Panc1 (cell line): ENCODE results near the gene SNX3. TPM values are rescaled to one million over a fixed set of nuclear protein-coding genes. Genes with fewer than 3 reads are reported as not detected.

ENCODE experiments used
- ATAC-seq: fragments of 200-7000 bp; cut with Tn5 transposase; 2 replicates; pipeline ENCODE4 v1.9.1; 2020; ENCODE audit warnings: mild to moderate bottlenecking, moderate library complexity
- BruUV-seq: library from RNA; stranded (reverse); fragments of 400-500 nt; replicated peaks from 2 replicates; lab custom pipeline; 2021; lab: Mats Ljungman, UMichigan
- CTCF ChIA-PET: fragments of 300-600 bp; sonication (Branson Sonifier 250); formaldehyde crosslinking; loops from one replicate; lab custom pipeline; 2022; ENCODE audit warnings: antibody characterized with exemption; lab: Charles Lee
- POLR2A ChIA-PET: fragments of 300-600 bp; sonication (Branson Sonifier 250); formaldehyde crosslinking; loops from one replicate; lab custom pipeline; 2022; ENCODE audit warnings: antibody characterized with exemption; lab: Charles Lee
- DNase-seq: peaks from one replicate; pipeline ENCODE4 v3.0.0-alpha.2; 2010; ENCODE audit warnings: low read depth, low spot score
- H3K27ac ChIP-seq: 2 replicates; pipeline ENCODE4 v1.5.1; 2011; ENCODE audit warnings: mild to moderate bottlenecking, low read length, inconsistent platforms
- H3K27me3 ChIP-seq: fragments of 200-500 bp; sonication (Bioruptor generic); 2 replicates; pipeline ENCODE4 v1.6.0; 2014; ENCODE audit warnings: low read length, inconsistent platforms; ENCODE audit not compliant: control insufficient read depth, insufficient read depth
- H3K36me3 ChIP-seq: fragments of 200-500 bp; sonication (Bioruptor generic); 2 replicates; pipeline ENCODE4 v1.5.1; 2014; ENCODE audit warnings: inconsistent platforms, mild to moderate bottlenecking, low read length, moderate library complexity; ENCODE audit not compliant: control insufficient read depth, insufficient read depth
- H3K4me1 ChIP-seq: 2 replicates; pipeline ENCODE4 v1.5.1; 2011; ENCODE audit warnings: inconsistent platforms, mild to moderate bottlenecking, low read length, moderate library complexity; ENCODE audit not compliant: control insufficient read depth, insufficient read depth
- H3K4me3 ChIP-seq, 2 experiments: 2 replicates each; pipeline ENCODE4 v1.5.1; 2011 to 2012; ENCODE audit warnings: low read depth in 2 of 2, low read length in 2 of 2, mild to moderate bottlenecking in 2 of 2, inconsistent platforms in 1 of 2, moderate library complexity in 1 of 2
- H3K9me3 ChIP-seq: fragments of 200-500 bp; sonication (Bioruptor generic); 2 replicates; pipeline ENCODE4 v1.5.1; 2014; ENCODE audit warnings: low read depth, mild to moderate bottlenecking, inconsistent platforms, low read length, moderate library complexity; ENCODE audit not compliant: control insufficient read depth, insufficient read depth
- CTCF ChIP-seq: fragments of 450-650 bp; IDR thresholded peaks from 2 replicates; pipeline ENCODE4 v1.5.1; 2017; ENCODE audit warnings: mild to moderate bottlenecking
- POLR2AphosphoS5 ChIP-seq: IDR thresholded peaks from 2 replicates; pipeline ENCODE4 v1.6.1; 2012; ENCODE audit warnings: mild to moderate bottlenecking, low read depth, low read length, moderate library complexity
- REST ChIP-seq, 2 experiments: IDR thresholded peaks; 2 replicates each; pipeline ENCODE4 v1.6.1; 2011 to 2012; ENCODE audit warnings: low read depth in 2 of 2, control low read depth in 1 of 2, low read length in 1 of 2, mild to moderate bottlenecking in 1 of 2, moderate library complexity in 1 of 2; ENCODE audit not compliant: insufficient read depth in 1 of 2
- SIN3A ChIP-seq: IDR thresholded peaks from 2 replicates; pipeline ENCODE4 v1.6.1; 2012; ENCODE audit warnings: low read depth, mild to moderate bottlenecking, low read length, moderate library complexity, borderline replicate concordance; ENCODE audit not compliant: insufficient read depth
- TCF7L2 ChIP-seq: IDR thresholded peaks from 2 replicates; pipeline ENCODE4 v1.6.1; 2011; ENCODE audit warnings: mild to moderate bottlenecking, low read depth, low read length, inconsistent platforms
- in situ Hi-C: cut with HindIII; loops from 2 replicates; pipeline ENCODE4 v1.10.0; 2016; ENCODE audit warnings: low sequenced_read_pairs, low pct_unique_long_range_greater_than_20kb
- intact Hi-C: fragments of 100-400 bp; cut with micrococcal nuclease; formaldehyde crosslinking; loops from one replicate; pipeline ENCODE4 v1.10.0; 2022; ENCODE audit not compliant: unreplicated experiment
- total RNA-seq: library from RNA; stranded (reverse); gene quantifications from one replicate; pipeline ENCODE4 v1.2.1, GENCODE V29; 2021; ENCODE audit not compliant: unreplicated experiment

Gene SNX3
- total RNA-seq, 1 experiment from 2014 or later: 223 TPM

- no peaks in the 10 kb centered on the region for H3K27me3 ChIP-seq
- peaks cover 14% of the 10 kb centered on the region for H3K4me1 ChIP-seq
- intact Hi-C loops: no loop called here
- in situ Hi-C loops: no loop called here
- POLR2A ChIA-PET: no interaction called here
- ATAC-seq: peak; percentile 93
- no peak overlapping the region for H3K27ac ChIP-seq
- no peak overlapping the region for H3K4me3 ChIP-seq
- H3K36me3 ChIP-seq: no peaks in the 10 kb centered on the region
- no TSS peak for BruUV-seq
- TF ChIP-seq TCF7L2 (no peak), SIN3A (no peak), REST (IDR thresholded peaks at IDR 0.05; ENCODE audit: insufficient read depth in 1 of 2, low read depth in 2 of 2, low read length in 1 of 2) (no peak), CTCF (no peak), POLR2AphosphoS5 (no peak)
- peak; percentile 25 for DNase-seq
- no peaks in the 10 kb centered on the region for H3K9me3 ChIP-seq
- CTCF ChIA-PET: no interaction called here
Observed at GRCh38 chr6:108200631-108201030, 60.2 kb downstream of the SNX3 start.

GRCh38 chr6:108200186-108200585 is 60.7 kb downstream of the SNX3 start:
- CTCF ChIA-PET: no interaction called here
- no peak for DNase-seq
- intact Hi-C loops (no loop called here), in situ Hi-C loops (no loop called here)
- peak; percentile 24; the same call in 1 of the 2 replicates for ATAC-seq
- peaks cover 14% of the 10 kb centered on the region for H3K4me1 ChIP-seq
- no TSS peak for BruUV-seq
- no peak overlapping the region for H3K27ac ChIP-seq
- POLR2A ChIA-PET: no interaction called here
- TF ChIP-seq CTCF (no peak), REST (IDR thresholded peaks at IDR 0.05; ENCODE audit: insufficient read depth in 1 of 2, low read depth in 2 of 2, low read length in 1 of 2) (no peak), POLR2AphosphoS5 (no peak), SIN3A (no peak), TCF7L2 (no peak)
- no peaks in the 10 kb centered on the region for H3K27me3 ChIP-seq
- H3K36me3 ChIP-seq: no peaks in the 10 kb centered on the region
- no peaks in the 10 kb centered on the region for H3K9me3 ChIP-seq
- H3K4me3 ChIP-seq: no peak overlapping the region
